ENCODE data around the gene ELFN2.
"Not testable (repeated sequence)": the region's sequence is repeated elsewhere in the genome, so short reads cannot be mapped to it uniquely, and the experiment has no call there.

ELFN2 gene

DNA sequence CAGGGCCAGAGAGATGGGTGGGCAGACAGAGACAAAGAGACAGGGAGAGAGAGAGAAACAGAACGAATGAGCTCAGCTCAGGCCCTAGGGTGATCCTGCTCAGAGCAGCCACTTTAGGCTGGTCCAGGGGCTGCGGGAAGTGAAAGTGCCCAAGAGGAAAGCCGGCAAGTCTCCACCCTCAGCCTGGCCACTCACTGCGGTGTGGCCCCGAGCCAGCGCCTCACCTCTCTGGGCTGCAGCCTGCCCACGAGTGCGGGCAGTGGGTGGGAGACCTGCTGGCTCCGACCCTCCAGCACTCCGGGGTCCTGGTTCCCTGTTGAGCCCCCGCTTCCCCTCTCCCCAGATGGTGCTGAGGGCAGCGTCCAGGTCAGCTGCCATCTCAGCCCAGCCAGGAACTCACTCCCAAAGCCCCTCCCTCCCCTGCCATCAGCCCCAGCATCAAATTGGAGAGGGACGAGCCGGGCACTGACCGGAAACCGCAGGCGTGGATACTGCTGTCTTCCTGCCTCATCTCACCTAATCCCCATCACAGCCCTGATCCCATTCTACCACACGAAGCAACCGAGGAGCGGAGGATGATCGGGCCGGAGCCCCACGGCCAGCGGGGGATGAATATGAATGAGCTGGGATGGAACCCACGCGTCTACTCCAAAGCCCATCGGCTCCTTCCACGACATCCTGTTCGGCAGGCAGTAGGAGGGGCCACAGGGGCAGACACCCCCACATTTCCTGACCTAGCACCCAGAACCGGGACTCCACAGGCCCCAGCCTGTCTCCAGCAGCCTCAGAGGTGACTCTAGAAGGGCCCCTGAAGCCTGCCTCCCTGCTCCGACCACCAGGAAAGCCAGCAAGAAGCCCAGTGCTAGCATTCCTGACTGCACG, 16.9 kb downstream of the ELFN2 start:
- no peak for DNase-seq (ENCODE audit: low read depth)

DNA sequence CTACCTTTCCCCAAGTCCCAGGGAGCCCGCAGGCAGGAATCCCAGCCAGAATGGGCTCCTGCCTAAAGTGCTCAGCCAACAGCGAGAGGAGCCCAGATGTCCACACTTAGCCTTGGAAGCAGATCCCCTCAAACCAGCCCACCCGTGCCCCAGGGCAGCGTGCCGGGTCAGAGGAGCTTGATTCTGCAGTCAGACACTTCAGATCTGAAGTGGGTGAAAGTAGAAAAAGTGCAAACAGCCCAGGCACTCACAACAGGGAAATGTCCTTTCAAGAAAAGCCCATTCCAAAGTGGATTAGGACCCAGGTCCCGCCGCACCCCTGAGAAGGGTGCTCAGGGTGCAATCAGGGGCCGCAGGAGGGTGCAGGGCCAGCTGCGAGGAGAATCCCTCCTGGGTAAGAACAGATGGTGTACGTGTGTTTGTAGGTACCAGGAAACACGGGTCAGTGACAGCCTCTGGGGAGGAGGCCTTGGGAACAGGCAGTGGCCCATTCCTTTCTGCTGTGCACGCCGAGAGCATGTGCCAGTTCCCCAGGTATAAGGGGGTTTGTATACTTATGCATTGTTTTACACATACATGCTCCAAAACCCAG, 17.7 kb downstream of the ELFN2 start:
- DNase-seq (ENCODE audit: low read depth) = no peak

DNA sequence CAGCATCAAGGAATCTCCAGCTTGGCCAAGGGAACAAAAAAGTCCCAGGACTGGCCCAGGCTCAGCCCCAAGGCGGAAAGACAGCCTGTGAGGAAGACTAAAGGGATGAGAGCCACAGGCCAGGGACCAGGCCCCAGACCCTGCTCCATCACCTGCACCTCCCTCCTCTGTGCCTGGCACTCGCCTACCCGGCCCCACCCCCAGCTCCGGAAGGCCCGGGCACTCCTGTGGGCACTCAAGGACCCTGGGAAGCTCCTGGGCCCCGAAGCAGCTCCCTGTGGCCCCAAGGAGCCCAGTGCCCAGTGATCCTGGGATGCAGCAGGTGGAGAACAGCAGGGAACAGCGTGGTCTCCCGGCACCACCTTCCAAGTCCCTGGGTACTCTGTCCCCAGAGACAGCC, 18.2 kb downstream of the ELFN2 start:
- no peak for DNase-seq (ENCODE audit: low read depth)

DNA sequence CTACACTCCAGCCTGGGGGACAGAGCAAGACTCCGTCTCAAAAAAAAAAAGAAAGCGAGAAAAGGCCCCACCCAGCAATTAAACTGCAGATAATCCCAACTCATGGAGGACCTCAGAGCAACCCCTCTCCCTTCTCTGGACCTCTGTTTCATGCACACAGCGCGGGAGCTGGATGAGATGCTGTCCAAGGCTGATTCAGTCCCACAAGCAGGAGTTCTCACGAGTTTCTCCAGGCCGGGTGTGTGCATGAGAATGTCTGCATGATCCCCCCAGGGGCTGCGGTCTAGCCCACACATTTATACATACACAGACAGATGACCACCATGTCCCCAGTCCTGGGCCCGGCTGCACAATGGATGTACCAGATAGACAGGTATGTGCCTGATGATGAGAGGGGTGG, 19.4 kb downstream of the ELFN2 start:
- no peak for DNase-seq (ENCODE audit: low read depth)

GRCh38 chr22:37406441-37407235, 20.6 kb downstream of the ELFN2 start:
- no peak for DNase-seq (ENCODE audit: low read depth)

GRCh38 chr22:37404091-37404490, 23.2 kb downstream of the ELFN2 start:
- no peak for DNase-seq (ENCODE audit: low read depth)

GRCh38 chr22:37403267-37403960, 23.9 kb downstream of the ELFN2 start:
- DNase-seq (ENCODE audit: low read depth) = no peak

- no peak for DNase-seq (ENCODE audit: low read depth)
Measured at GRCh38 chr22:37402184-37402506, 25.1 kb downstream of the ELFN2 start.

GRCh38 chr22:37401401-37402183, 25.7 kb downstream of the ELFN2 start:
- DNase-seq (ENCODE audit: low read depth) = no peak

DNA sequence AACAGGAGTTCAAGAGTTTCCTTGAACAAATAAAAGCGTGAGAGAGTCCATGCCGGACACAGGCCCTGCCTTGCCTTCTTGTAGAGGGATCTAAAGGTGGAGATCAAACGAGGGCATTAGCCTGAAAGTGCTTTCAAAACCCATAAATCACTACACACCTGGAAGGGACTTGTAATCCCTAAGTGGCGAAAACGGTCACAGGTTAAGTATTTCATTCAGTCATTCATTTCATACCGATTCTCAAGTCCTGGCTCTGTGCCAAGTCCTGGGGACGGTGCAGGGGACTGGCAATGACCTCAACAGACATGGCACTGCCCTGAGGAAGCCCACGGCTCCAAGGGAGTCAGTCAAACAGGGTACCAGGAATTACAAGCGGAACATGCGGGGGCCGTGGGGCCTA, 26.6 kb downstream of the ELFN2 start:
- DNase-seq (ENCODE audit: low read depth) = no peak

GRCh38 chr22:37399457-37399856, 27.8 kb downstream of the ELFN2 start:
- DNase-seq (ENCODE audit: low read depth) = not testable (repeated sequence)

- no peak for DNase-seq (ENCODE audit: low read depth)
Measured at GRCh38 chr22:37397226-37397625, 30.1 kb downstream of the ELFN2 start.

DNA sequence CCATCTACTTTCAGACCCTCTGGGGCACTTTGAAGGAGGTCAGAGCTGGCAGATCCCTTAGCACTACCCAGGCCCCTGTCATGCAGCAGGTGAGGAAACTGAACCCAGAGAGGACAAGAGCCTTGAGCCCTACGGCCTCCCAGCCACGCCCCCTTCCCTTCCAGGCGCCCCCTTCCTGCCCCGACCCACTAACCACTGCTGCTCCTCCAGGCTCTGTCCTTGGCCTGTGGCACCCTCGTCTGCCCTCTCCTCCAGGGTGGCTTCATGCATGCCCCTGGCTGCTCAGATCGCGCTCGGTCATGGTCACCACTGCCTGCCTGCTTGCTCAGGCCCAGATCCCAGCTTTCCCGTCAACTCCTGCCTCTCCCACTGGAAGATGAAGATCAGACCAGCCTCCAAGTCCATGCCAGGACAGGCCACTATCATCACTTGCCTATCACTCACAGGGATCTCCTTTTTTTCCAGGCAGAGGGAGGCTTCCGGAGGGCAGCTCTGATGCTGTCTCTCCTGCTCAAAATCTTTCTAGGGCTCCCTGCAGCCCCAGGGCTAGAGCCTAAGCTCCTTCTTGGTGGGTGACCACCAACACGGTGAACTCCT, 30.7 kb downstream of the ELFN2 start:
- DNase-seq (ENCODE audit: low read depth) = no peak

DNA sequence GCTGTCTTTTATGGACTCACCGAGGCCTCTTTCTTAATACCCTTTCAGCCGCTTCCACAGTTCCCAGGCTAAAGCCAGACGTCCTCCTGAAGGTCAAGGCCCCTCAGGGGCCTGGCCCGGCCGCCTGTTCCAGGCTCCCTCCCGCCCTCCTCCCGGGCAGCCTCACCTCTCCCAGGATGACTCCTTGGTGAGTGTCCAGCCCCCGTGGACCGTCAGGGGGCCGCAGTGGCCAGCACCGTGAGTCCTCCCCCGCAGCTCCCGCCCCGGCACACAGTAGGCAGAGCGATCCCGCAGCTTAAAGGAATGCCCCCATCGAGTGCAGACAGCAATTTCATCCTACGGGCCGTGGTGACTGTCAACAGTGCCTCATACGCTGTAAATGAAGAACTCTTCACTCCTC, 32.9 kb downstream of the ELFN2 start:
- DNase-seq (ENCODE audit: low read depth) = no peak

DNA sequence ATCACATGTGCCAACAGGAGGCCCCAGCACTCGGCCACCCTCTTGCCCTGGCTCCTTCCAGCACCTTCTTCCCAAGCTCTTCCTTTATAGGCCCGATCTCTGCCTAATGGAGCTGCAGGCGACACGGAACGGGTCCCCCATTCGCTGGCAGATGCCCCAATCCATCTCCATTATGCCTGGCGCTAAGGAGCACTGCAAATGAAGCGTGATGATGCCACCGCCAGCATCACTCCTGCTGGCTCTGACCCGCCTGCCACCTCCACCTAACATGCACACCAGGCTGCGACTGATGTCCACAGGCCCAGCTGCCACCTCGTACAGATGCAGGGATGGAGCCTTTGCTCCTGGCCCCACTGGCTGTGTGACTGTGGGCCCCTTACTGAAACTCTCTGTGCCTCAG, 33.5 kb downstream of the ELFN2 start:
- no peak for DNase-seq (ENCODE audit: low read depth)

- no peak for DNase-seq (ENCODE audit: low read depth)
Measured at GRCh38 chr22:37392721-37393328, 34.5 kb downstream of the ELFN2 start.

- DNase-seq (ENCODE audit: low read depth) = no peak
Measured at GRCh38 chr22:37391702-37392101, 35.6 kb downstream of the ELFN2 start.

- no peak for DNase-seq (ENCODE audit: low read depth)
Measured at GRCh38 chr22:37390075-37390474, 37.2 kb downstream of the ELFN2 start.

DNA sequence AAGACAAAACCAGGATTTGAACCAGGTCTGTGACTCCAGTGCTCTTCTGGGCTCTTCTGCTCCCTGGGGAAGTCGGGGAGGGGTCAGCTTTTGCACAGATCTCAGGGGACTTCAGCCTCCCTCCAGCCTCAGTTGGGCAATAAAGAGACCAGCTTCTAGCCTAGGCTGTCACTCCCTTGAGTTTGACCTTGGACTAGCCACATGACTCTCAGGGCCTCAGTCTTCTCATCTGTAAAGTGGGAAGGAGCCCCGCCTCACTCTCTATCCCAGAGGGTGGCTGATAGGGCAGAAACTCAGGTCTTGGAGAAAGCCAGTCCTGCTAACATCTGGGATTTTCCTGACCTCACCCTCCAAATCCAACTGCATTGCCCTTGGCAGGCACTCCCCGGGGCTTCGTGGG, 38.7 kb downstream of the ELFN2 start:
- DNase-seq (ENCODE audit: low read depth) = no peak

- DNase-seq (ENCODE audit: low read depth) = no peak
Measured at GRCh38 chr22:37387793-37388192, 39.5 kb downstream of the ELFN2 start.

- DNase-seq (ENCODE audit: low read depth) = no peak
Measured at GRCh38 chr22:37386441-37386840, 40.8 kb downstream of the ELFN2 start.
